GM21825 (cell line): ENCODE results near the gene CLIC4.
"Not testable (repeated sequence)": the region's sequence is repeated elsewhere in the genome, so short reads cannot be mapped to it uniquely, and the experiment has no call there.

Experiments used
- ATAC-seq: cut with Tn5 transposase; IDR thresholded peaks from one replicate; pipeline ENCODE4 v1.9.1; 2021; ENCODE audit warnings: mild to moderate bottlenecking, moderate library complexity; ENCODE audit not compliant: unreplicated experiment

CLIC4 gene

DNA sequence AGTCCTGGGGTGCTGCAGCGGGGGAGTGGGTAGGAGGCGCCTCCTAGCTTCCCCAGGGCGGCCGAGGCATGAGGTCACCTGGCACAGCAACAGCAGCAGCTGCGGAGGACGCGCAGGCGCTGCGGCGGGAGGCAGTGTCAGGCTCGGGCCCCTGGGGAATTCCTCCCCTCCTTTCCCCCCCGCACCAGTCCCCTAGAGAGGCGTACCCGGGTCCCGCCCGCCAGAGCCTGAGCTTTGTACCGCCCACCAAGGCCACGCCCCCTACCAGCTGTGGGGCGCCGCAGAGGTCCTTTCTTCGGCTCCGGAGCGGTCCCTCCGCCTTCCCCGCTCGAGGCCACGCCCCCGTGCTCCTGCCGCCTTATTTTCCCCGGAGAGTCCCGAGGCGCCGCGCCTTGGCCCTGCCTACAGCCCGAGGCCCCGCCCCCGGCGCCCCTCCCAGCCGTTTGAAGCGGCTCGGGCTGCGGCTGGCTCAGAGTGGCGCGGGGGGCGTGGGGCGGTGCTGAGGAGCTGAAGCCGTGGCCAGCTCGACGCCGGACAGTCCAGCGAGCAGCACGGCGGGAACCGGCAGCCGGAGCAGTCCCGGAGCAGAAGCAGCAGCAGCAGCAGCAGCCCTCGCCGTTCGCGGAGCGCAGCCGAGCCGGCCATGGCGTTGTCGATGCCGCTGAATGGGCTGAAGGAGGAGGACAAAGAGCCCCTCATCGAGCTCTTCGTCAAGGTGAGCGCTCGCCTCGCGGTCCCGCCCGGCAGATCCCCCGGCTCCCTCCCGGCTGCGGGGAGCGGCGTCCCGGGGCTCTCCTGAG, at the start of gene CLIC4:
TSS of gene CLIC4 (plus strand) at position 537 of the 800 bp plus-strand sequence. CDS start at position 644, 107 bp downstream.
- peak; percentile 57 for ATAC-seq

DNA sequence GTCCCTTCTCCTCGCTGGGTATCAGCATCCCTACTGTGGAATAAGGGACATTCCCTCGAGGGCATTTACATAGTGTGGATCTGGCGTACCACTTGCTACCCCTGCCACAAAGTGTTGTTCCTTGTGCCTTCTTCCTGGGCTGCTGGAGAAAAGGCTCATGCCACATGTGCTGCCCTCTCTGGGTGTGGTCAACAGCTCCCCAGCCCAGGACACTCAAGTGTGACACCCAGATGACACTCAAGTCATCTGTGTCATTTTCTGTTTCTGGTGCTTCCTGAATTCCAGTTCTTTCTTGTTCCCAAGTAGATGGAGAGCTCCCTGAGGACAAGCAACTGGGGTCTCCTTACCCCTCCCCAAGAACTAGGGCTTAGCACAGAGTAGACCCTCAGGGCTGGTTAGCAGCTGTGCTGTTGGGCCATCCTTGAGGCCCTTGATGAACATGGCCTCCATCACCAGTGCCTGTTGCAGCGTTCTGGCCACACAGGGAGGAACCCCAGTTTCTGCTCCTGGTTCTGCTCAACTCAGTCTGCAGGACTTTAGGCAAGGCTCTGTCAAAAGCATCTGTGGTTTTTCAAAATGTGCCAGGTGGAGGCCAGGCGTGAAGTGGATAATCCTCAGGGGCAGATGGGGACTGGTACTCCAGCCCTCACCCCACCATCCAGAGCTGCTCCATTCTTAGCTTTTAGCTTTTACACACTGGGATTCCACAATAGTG, 49.0 kb upstream of the CLIC4 start:
- ATAC-seq = no peak

DNA sequence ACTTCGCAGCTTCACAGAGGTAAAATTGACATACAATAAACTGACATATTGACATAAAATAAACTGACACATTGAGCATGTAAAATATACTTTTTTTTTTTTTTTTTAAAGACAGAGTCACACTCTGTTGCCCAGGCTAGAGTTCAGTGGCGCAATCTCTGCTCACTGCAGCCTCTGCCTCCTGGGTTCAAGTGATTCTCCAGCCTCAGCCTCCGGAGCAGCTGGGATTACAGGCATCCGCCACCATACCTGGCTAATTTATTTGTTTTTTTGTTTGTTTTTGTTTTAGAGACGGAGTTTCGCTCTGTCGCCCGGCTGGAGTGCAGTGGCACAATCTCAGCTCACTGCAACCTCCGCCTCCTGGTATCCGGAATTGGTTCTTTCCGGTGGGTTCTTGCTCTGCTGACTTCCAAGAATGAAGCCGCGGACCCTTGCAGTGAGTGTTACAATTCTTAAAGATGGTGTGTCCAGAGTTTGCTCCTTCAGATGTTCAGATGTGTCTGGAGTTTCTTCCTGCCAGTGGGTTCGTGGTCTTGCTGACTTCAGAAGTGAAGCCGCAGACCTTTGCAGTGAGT, 48.4 kb upstream of the CLIC4 start:
- ATAC-seq = no peak

DNA sequence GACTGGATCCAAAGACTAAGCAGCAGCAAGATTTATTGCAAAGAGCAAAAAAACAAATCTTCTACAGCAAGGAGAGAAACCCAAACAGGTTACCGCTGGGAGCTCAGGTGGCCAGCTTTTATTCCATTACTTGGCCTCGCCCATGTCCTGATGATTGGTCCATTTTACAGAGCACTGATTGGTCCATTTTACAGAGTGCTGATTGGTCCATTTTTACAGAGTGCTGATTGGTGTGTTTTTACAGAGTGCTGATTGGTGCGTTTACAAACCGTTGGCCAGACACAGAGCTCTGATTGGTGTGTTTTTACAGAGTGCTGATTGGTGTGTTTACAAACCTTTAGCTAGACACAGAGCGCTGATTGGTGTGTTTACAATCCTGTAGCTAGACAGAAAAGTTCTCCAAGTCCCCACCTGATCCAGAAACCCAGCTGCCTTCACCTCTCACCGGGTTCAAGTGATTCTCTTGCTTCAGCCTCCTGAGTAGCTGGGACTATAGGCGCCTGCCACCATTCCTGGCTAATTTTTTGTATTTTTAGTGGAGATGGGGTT, 47.7 kb upstream of the CLIC4 start:
- ATAC-seq = not testable (repeated sequence)

DNA sequence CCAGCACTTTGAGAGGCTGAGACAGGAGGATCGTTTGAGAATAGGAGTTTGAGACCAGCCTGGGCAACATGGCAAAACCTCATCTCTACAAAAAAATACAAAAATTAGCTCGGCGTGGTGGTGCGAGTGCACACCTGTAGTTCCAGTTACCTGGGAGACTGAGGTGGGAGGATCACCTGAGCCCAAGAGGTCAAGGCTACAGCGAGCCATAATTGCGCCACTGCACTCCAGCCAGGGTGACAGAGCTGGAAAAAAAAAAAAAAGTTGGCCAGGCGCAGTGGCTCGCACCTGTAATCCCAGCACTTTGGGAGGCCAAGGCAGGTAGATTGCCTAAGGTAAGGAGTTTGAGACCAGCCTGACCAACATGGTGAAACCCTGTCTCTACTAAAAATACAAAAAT, 46.9 kb upstream of the CLIC4 start:
- ATAC-seq = not testable (repeated sequence)

DNA sequence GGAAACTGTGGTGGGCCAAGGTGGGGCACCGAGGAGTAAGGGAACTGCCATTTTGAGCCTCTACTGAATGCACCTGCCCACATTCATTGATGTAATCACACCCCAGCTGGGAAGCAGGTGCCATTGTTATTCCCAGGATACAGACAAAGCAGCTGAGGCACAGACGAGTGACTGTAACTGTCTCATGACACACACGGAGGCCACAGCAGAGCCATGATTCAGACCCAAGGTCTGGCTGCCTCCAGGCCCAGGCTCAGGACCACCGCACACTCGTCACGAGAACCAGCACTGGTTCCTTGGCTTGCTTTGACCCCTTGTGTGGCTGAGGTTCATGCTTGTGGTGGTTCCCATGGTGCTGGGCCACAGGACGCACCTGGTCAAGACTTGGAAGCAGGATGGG, 45.6 kb upstream of the CLIC4 start:
- ATAC-seq = no peak

DNA sequence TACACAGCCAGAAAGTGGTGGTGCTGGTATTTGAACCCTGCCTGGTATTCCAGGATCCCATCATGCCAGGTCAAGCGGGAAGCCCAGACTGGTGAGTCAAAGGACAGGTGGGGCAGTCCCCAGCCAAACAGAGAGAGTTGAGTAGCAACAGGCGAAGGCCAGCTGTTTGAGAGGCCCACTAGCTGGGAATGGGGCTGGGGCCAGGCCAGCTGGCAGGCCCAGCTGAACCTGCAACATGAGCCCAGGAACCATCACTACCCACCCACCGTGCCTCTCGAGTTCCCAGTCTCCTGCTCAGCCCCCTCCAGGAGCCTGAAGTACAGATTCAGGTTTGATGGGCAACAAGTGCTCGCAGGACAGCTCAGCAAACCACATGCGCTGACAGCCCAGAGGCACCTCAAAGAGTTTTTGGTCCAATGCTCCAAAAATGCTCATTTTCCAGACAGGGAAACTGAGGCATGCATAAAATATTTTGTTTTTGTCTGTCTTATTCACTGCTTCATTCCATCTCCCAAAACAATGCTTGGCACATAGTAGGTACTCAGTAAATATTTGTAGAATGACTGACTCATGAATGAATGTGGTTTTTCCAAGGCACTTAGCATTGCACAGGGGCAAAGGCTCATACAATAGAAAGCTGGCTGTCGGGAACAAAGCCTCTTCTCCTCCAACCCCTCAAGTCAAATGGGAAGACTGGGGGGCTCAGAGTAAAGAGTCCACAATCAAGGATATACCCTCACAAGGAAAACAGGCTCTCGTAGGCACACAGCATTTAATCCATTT, 42.5 kb upstream of the CLIC4 start:
- no peak for ATAC-seq

DNA sequence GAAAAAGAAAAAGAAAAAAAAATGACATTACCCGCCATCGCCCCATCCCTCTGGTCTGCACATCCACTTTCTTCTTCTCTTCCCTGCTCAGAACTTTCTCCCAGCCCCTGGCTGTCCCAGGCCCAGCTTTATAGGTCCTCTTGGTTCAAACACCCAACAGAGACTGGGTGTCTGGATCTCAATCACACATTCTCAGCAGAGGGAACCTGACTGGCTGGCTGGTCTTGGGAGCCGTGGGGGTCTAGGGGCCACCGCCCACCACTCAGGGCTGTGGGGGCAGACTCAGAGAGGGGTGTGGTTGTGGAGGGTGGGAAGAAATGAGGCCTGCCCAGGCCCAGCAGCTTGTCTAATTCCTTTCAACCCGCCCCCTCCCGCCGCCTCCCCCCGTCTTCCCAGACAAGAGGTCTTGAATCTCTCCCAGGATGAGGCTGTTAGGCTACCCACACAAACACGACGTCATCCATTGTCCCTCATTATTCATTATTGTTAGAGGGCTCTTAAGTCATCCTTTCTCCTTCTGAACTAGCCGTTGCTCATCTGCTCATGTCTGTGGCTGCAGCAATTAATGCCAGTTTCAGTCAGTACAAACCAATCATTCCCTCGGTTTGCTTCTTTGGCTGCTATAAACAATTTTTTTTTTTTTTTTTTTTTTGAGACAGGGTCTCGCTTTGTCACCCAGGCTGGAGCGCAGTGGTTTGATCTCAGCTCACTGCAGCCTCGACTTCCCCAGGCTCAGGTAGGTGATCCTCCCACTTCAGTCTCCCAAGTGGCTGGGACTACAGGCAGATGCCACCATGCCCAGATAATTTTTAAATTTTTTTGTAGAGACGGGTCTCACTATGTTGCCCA, 40.6 kb upstream of the CLIC4 start:
- no peak for ATAC-seq

DNA sequence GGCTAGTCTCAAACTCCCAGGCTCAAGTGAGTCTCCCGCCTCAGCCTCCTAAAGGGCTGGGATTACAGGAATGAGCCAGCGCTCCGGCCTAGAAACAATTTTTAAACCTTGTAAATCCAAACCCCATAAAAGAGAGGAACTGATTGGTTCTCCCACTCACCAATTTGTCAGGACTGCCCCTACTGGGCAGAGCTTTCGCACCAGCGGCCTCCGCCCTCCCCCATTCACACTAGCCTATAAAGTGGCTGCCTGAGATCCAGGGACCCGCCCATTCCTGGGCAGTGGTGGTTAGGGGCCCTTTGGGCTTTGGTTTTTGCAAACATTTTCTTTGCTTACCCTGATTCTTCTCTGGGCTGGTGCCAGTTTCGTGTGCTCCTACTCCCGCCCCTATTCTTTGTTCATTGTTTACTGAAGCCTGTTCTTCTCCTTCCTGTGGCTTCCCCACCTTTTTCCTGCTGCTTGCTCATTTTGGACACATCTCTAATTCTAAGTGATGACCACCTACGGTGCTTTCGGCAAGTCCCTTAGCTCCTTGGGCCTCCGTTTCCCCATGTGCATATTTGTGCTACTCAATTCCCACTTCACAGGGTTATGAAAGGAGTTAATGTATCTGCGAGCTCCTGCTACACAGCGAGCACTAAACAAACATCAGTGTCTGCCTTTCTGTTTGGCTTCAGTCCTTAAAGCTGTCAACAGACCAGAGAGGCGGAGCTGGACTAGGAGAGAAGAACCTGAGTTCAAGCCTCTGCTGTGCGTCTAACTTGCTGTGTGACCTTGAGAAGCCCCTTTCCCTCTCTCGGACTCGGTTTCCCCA, 39.8 kb upstream of the CLIC4 start:
- peak; percentile 71 for ATAC-seq

DNA sequence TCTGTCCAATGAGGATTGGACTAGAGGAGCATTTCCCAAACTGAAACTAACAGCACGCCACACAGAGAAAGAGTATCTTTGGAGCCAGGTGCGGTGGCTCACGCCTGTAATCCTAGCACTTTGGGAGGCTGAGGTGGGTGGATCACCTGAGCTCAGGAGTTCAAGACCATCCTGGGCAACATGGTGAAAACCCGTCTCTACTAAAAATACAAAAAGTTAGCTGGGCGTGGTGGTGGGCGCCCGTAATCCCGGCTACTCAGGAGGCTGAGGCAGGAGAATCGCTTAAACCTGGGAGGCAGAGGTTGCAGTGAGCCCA, 39.2 kb upstream of the CLIC4 start:
- ATAC-seq = not testable (repeated sequence)

DNA sequence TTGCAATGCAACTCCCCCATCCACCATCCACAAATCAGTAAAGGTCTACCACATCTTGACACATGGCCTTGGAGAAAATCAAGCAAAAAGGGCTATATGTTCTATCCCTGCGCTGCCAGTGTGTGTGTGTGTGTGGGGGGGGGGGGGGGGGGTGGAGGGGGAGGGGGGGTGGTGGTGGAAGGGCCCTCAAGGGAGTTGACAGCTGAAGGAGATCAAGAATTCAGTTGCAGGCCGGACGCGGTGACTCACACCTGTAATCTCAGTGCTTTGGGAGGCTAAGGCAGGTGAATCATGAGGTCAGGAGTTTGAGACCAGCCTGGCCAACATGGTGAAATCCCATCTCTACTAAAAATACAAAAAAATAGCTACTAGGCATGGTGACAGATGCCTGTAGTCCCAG, 37.6 kb upstream of the CLIC4 start:
- ATAC-seq = no peak

DNA sequence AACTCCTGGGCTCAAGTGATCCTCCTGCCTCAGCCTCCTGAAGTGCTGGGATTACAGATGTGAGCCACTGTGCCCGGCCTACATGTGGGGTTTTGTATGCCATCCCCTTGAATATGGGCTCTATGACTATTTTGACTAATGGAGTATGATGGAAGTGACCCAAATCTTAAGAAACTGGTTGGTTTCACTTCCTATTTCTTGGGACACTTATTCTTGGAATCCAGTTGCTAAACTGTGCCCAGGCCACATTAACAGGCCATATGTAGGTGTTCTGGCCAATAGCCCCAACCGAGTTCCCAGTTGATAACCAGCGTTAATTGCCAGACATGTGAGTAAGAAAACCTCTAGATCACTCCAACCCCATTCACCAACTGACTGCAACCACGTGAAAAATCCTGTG, 36.3 kb upstream of the CLIC4 start:
- no peak for ATAC-seq

DNA sequence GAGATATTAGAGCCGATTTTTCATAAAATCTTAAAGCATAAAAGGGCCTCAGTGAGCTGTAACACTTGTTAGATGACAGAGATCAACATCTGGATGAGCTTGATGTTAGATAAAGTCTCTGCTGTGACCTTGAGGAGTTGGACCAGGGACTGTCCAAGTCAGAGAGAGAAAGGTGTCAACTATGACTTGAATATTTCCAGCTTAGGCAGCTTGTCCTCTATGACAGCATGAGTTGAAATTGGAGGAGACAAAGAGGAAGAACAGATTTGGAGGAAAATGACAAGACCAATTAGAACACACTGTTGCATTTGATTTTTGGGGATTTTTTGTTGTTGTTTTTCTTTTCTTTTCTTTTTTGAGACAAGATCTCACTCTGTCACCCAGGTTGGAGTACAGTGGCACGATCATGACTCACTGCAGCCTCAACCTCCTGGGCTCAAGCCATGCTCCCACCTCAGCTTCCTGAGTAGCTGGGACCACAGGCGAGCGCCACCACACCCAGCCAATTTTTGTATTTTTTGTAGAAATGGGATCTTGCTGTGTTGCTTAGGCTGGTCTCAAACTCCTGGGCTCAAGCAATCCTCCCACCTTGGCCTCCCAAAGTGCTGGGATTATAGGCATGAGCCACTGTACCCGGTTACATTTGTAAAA, 35.3 kb upstream of the CLIC4 start:
- ATAC-seq = no peak

DNA sequence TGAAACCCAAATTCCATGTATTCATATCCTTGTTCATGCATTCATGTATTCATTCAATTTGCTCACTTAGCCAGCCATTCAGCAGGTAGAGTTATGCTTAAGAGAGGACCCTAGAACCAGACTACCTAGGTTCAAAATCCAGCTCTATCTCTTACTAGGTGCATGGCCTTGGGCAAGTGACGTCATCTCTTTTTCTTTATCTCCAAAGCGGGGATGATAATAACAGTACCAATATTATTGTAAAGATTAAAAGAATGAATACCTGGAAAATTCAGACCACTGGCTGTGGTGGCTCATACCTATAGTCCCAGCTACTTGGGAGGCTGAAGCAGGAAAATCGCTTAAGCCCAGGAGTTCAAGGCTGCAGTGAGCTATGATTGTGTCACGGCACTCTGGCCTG, 33.9 kb upstream of the CLIC4 start:
- no peak for ATAC-seq

DNA sequence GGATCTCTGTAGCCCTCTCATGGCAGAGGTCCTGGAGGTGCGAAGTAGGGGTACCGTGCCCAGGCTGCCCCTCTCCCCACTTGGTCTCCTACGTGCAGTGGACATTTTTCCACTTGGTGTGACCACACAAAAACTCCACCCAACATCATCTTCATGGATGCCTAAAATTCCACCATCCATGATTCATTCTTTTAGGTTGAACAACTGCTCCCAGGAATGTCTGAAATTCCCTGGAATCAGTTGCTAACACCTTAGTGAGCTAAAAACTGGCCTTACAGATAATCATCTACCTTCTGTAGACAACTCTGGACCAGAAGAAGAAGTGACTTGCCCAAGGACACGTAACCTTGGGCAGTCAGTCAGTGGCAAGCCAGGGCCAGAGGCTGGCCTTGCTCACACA, 32.1 kb upstream of the CLIC4 start:
- ATAC-seq = no peak

DNA sequence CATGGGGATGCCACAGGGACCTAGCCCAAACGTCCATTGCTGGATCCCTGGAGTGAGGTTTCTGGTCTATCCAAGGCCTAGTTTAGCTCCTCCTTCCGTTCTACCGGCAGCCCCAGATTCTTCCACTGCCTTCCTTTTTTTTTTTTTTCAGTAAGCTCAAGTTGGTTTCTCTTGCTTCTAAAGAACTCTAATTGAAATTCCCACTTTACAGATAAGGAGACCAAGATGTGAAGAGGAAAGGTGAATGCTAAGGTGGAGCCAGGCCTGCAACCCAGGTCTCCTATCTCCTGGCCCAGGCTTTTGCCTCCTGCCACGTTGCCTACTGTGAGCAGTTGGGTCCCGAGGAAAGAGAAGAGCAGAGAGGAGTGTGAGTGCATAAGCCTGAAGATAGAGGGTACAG, 31.5 kb upstream of the CLIC4 start:
- ATAC-seq = no peak

DNA sequence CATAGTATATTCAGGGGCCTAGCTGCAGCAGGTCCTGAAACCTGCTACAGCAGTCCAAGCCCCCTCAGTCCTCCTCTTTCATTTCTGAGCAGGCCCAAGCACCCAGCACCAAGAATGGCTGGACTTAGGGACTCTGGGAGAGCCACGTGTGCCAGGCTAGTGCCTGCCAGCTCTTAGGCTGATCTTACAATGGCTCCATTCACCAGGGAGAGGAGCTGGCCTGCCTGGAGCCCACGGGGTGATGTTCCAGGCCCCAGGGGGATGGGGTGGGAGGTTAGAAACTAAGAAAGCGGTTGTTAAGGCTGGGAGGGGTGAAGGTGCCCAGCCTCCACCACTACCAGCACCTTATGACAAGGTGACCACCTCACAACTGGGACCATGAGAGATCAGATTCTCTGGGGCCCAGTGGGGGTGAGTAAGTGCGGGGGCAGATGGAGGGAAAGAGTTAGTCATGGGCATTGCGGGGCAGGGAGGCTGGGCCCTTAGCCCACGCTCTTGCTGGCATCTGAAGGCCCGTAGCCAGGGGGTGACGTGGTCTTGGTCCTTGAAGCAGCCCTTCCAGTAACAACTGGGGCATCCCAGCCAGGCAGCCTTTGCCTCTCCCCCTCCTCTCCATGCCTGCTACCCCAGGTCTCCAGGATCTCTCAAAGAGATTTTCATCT, 30.3 kb upstream of the CLIC4 start:
- ATAC-seq = no peak

DNA sequence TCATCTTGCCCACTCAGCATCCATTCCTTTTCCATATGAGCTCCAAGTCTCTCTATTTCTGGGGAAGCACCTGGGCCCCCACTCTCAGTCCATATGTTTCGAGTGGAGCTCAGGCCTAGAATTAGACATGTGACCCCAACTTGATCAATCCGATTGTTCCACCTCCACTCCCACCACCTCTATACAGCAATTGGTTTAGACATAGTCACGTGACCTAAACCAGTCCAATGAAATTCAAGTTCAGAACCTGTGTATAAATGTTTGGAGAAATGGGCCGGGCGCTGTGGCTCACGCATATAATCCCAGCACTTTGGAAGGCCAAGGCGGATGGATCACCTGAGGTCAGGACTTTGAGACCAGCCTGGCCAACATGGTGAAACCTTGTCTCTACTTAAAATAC, 29.6 kb upstream of the CLIC4 start:
- no peak for ATAC-seq
